Stomach (tissue), 9 donors: ENCODE measurements around the gene BPIFB2. TPM values are rescaled to one million over a fixed set of nuclear protein-coding genes. Genes with fewer than 3 reads are reported as not detected.

Experiments
- DNase-seq, 2 donors: peaks; one replicate each; pipeline versions ENCODE4 v3.0.0 to v3.0.0-alpha.2; 2013 to 2019
- H3K27ac ChIP-seq, 5 donors: fragments of 200-600 bp in 4 of 5; sonication (generic) in 4 of 5; one replicate each; pipeline ENCODE4 v1.5.1; 2013 to 2019; ENCODE audit warnings: mild to moderate bottlenecking in 1 of 5, moderate library complexity in 1 of 5
- H3K27me3 ChIP-seq, 3 donors: fragments of 200-600 bp; sonication (generic); one replicate each; pipeline ENCODE4 v1.5.1; 2017 to 2019; ENCODE audit warnings: mixed run types in 1 of 3
- H3K36me3 ChIP-seq, 4 donors: fragments of 200-600 bp; sonication (generic); 1 replicate in 3 of 4; 2 replicates in 1 of 4; pipeline ENCODE4 v1.5.1; 2016 to 2019
- H3K4me1 ChIP-seq, 4 donors: fragments of 200-600 bp; sonication (generic); one replicate each; pipeline ENCODE4 v1.5.1; 2016 to 2019
- H3K4me3 ChIP-seq, 4 donors: fragments of 200-600 bp; sonication (generic) in 3 of 4; one replicate each; pipeline ENCODE4 v1.5.1; 2016 to 2019; ENCODE audit warnings: mild to moderate bottlenecking in 1 of 4
- H3K9me3 ChIP-seq, 4 donors: fragments of 200-600 bp; sonication (generic); one replicate each; pipeline ENCODE4 v1.5.1; 2016 to 2019
- EP300 ChIP-seq: sonication (generic); formaldehyde crosslinking; IDR thresholded peaks from one replicate; pipeline ENCODE4 v1.6.1; 2017; ENCODE audit warnings: antibody characterized with exemption
- POLR2A ChIP-seq, 4 donors: fragments of 450-650 bp; IDR thresholded peaks; one replicate each; pipeline ENCODE4 v1.6.1; 2016; ENCODE audit warnings: antibody characterized with exemption in 4 of 4, control low read depth in 2 of 4, mild to moderate bottlenecking in 1 of 4, moderate library complexity in 1 of 4
- POLR2AphosphoS5 ChIP-seq, 3 donors: sonication (generic); formaldehyde crosslinking; IDR thresholded peaks; one replicate each; pipeline ENCODE4 v1.6.1; 2016; ENCODE audit warnings: antibody characterized with exemption in 3 of 3
- WGBS, 5 donors: extraction: QIAGEN DNeasy Blood & Tissue Kit in 3 of 5; methylation state at CpG; one replicate each; pipeline versions ENCODE4 v1.1.5 to v1.1.7; 2013 to 2018; 5-methylcytosine and 5-hydroxymethylcytosine counted together
- intact Hi-C: fragments of 100-400 bp; cut with DNase I; formaldehyde crosslinking; loops from one replicate; pipeline ENCODE4 v1.15.1; 2023; ENCODE audit warnings: low total_unique reads
- polyA plus RNA-seq, 3 donors: library from polyadenylated mRNA; stranded (reverse); fragments of 200-250 nt; gene quantifications; one replicate each; pipeline ENCODE4 v1.2.3, GENCODE V29; 2013
- total RNA-seq, 5 donors: library from RNA; depleted of rRNA; stranded (reverse); fragments of >200 nt; gene quantifications; one replicate each; pipeline versions ENCODE4 v1.1.0 to v1.2.3, GENCODE V29; 2014 to 2016
- TF ChIP-seq, protein P1 (sequence below), 7 experiments: fragments of 450-650 bp in 4 of 7; fragments of 200-600 bp in 3 of 7; sonication (generic) in 3 of 7; IDR thresholded peaks; one replicate each; pipeline ENCODE4 v1.5.1; 2016 to 2019; ENCODE audit warnings: antibody characterized with exemption in 7 of 7, control low read depth in 2 of 7, mild to moderate bottlenecking in 1 of 7
- donor health status: healthy with polysubstance abuse.
- donor health status: Bipolar disorder and iron deficiency.
- donor health status: healthy.

BPIFB2 gene
- total and polyA plus RNA-seq, 8 donors: 3.3 TPM; not detected in 7

DNA sequence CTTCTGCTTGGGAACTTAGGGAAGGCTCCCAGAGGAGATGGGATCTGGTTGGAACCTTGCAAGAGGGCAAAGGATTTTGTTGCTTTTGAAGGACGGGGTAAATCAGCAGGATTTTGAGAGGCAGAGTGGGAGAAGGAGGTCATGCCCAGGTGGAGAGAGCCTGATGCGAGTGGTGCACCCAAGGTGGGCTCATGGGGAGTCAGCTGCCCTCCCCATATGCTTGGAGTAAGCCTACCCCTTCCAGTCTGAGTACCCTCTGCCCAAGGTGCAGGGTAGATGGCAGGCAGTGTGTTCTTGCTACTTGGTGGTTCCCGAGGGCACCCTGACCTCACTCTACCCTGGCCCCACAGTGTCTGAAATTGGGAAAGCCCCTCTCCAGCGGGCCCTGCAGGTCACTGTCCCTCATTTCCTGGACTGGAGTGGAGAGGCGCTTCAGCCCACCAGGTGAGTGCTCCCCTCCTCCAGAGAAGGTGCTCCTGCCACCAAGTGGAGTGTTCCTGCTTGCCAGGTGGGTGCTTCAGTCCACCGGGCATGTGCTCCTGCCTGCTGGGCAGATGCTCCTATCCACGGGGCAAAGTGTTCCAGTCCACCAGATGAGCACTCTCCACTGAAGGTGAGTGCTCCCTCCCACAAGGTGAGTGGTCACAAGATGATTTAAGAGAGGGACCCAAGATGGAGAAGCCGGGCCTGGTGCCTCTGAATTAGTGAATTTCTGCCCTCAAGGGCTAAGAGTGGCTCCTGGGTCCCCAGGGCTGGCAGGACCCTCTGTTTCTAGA, 3.4 kb downstream of the BPIFB2 start:
- Histone ChIP-seq H3K36me3 (no peaks in the 10 kb centered on the region), H3K27me3 (peaks cover 0 to 35% (median 4%) of the 10 kb centered on the region in 3 donors), H3K9me3 (no peaks in the 10 kb centered on the region), H3K27ac (no peak overlapping the region), H3K4me1 (peaks cover 0 to 4% (median 0%) of the 10 kb centered on the region in 4 donors), H3K4me3 (no peak overlapping the region)
- intact Hi-C loops: no loop called here
- DNase-seq: no peak
- WGBS, 5 donors: 82 to 87% (median 83%) methylated on average over 6 to 8 of the region's 8 CpGs
- TF ChIP-seq, protein P1, sequence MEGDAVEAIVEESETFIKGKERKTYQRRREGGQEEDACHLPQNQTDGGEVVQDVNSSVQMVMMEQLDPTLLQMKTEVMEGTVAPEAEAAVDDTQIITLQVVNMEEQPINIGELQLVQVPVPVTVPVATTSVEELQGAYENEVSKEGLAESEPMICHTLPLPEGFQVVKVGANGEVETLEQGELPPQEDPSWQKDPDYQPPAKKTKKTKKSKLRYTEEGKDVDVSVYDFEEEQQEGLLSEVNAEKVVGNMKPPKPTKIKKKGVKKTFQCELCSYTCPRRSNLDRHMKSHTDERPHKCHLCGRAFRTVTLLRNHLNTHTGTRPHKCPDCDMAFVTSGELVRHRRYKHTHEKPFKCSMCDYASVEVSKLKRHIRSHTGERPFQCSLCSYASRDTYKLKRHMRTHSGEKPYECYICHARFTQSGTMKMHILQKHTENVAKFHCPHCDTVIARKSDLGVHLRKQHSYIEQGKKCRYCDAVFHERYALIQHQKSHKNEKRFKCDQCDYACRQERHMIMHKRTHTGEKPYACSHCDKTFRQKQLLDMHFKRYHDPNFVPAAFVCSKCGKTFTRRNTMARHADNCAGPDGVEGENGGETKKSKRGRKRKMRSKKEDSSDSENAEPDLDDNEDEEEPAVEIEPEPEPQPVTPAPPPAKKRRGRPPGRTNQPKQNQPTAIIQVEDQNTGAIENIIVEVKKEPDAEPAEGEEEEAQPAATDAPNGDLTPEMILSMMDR (IDR thresholded peaks at IDR 0.05): no peak
- TF ChIP-seq EP300 (no peak), POLR2A (IDR thresholded peaks at IDR 0.05) (no peak)

DNA sequence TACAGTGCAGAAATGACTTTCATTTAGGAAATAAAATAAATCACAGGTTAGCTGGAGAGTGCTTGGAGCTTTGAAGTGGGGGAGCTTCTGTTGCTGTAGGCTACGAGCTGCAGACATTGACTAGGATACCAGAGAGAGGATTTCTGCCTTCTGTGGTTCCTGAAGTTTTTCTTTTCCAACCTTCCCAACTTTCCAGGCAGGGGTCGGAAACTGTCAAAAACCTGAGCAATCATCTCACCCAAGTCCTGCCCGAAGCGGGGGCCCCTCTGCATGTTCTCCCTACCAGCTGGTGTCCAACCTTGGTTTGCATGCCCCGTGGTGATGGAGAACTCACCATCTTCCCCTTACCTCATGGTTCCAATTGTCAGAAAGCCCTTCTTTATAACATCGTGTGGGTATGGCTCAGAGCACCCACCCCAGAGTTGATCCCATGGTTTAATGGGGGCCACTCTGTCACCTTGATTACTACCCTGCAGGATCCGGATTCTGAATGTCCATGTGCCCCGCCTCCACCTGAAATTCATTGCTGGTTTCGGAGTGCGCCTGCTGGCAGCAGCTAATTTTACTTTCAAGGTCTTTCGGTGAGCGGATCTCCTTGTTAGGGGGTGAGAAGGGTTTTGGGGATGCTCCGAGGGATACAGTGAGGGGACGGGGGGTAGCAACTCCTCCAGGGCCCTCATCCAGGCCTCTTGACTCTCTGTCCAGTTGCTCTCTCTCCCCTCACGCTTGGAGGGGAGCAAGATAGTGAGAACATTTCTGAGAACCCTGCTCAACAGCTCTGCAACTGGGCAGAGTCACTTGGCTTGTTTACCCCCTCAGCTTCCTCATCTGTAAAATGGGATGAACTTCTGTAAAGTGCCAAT, 5.1 kb downstream of the BPIFB2 start:
- H3K36me3 ChIP-seq: no peaks in the 10 kb centered on the region
- peaks cover 0 to 4% (median 0%) of the 10 kb centered on the region in 4 donors for H3K4me1 ChIP-seq
- DNase-seq: no peak
- H3K27me3 ChIP-seq: peaks cover 0 to 46% (median 4%) of the 10 kb centered on the region in 3 donors
- 80 to 85% (median 82%) methylated on average over 15 of the region's 15 CpGs for WGBS, 5 donors
- TF ChIP-seq POLR2AphosphoS5 (IDR thresholded peaks at IDR 0.05) (no peak), EP300 (no peak), POLR2A (IDR thresholded peaks at IDR 0.05) (no peak)
- TF ChIP-seq, protein P1 (IDR thresholded peaks at IDR 0.05): no peak
- H3K9me3 ChIP-seq: no peaks in the 10 kb centered on the region
- H3K27ac ChIP-seq: no peak overlapping the region
- no peak overlapping the region for H3K4me3 ChIP-seq
- intact Hi-C loops: no loop called here

DNA sequence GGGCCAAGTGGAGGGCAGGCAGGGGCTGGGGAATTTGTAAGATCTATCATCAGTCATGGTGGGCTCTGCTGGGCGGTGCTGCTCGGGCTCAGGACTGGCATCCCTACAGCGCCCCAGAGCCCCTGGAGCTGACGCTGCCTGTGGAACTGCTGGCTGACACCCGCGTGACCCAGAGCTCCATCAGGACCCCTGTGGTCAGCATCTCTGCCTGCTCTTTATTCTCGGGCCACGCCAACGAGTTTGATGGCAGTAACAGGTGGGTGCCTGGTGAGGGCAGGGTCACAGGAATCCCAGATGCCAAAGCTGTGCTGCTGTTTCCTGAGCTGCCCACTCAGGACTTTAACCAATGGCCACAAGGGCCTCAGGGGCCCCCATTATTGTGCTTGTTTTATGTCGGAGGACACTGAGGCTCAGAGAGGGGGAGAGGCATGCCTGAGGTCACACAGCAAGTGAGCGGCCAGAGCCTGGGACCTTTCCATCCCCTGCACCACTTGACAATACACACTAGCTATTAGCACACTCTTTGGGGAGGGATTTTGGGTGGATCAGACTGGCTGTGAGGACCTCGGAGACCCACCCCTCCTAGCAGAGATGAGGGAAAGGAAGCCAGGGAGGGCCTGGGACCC, 6.3 kb downstream of the BPIFB2 start:
- no peak overlapping the region for H3K4me3 ChIP-seq
- H3K36me3 ChIP-seq: no peaks in the 10 kb centered on the region
- H3K27me3 ChIP-seq: peaks cover 0 to 46% (median 4%) of the 10 kb centered on the region in 3 donors
- TF ChIP-seq POLR2A (IDR thresholded peaks at IDR 0.05) (no peak), EP300 (no peak), POLR2AphosphoS5 (IDR thresholded peaks at IDR 0.05) (no peak)
- TF ChIP-seq, protein P1 (IDR thresholded peaks at IDR 0.05): no peak
- no peak overlapping the region for H3K27ac ChIP-seq
- DNase-seq: no peak
- WGBS, 5 donors: 67 to 76% (median 71%) methylated on average over 4 to 12 of the region's 12 CpGs
- no peaks in the 10 kb centered on the region for H3K9me3 ChIP-seq
- peaks cover 0 to 4% (median 0%) of the 10 kb centered on the region in 4 donors for H3K4me1 ChIP-seq
- intact Hi-C loops: no loop called here
